SU-DHL-6 (cell line): Measurements from ENCODE around the gene WDR41.

ENCODE experiments used
- H2AFZ ChIP-seq: fragments of 200-600 bp; sonication (generic); 2 replicates; pipeline ENCODE4 v1.6.1; 2014; ENCODE audit warnings: low read depth, mild to moderate bottlenecking, moderate library complexity, mixed read lengths, antibody characterized with exemption, low read length; ENCODE audit not compliant: severe bottlenecking
- H3F3A ChIP-seq: fragments of 200-600 bp; shearing (Covaris generic); 2 replicates; pipeline ENCODE4 v1.6.0; 2016; ENCODE audit warnings: antibody characterized with exemption, mild to moderate bottlenecking; ENCODE audit not compliant: insufficient read depth
- H3K27ac ChIP-seq: fragments of 200-600 bp; sonication (generic); 2 replicates; pipeline ENCODE4 v1.5.1; 2016; ENCODE audit warnings: low read depth, mild to moderate bottlenecking, low read length, moderate library complexity, mixed read lengths
- H3K27me3 ChIP-seq: fragments of 200-600 bp; sonication (generic), shearing (Covaris generic); 2 replicates; pipeline ENCODE4 v1.6.0; 2014; ENCODE audit warnings: mild to moderate bottlenecking, low read length
- H3K36me3 ChIP-seq: fragments of 200-600 bp; sonication (generic); 2 replicates; pipeline ENCODE4 v1.6.1; 2014; ENCODE audit warnings: mild to moderate bottlenecking, low read length, mixed read lengths
- H3K4me2 ChIP-seq: fragments of 300-600, 200-600 bp; shearing (Covaris generic), sonication (generic); 2 replicates; pipeline ENCODE4 v1.6.0; 2014; ENCODE audit warnings: low read length, low read depth, mild to moderate bottlenecking; ENCODE audit not compliant: poor library complexity, severe bottlenecking
- H3K4me3 ChIP-seq: fragments of 200-600 bp; sonication (generic); 2 replicates; pipeline ENCODE4 v1.5.1; 2014; ENCODE audit warnings: antibody characterized with exemption, low read length, mild to moderate bottlenecking, mixed read lengths; ENCODE audit not compliant: insufficient read depth, poor library complexity, severe bottlenecking
- H3K79me2 ChIP-seq: fragments of 200-600 bp; sonication (generic); 2 replicates; pipeline ENCODE4 v1.6.1; 2014; ENCODE audit warnings: mild to moderate bottlenecking, low read length, moderate library complexity; ENCODE audit not compliant: insufficient read depth
- H3K9ac ChIP-seq: fragments of 200-600 bp; sonication (generic); 2 replicates; pipeline ENCODE4 v1.7.0; 2014; ENCODE audit warnings: mild to moderate bottlenecking, low read length
- H3K9me2 ChIP-seq: fragments of 200-600 bp; sonication (generic); replicated peaks from 2 replicates; pipeline ENCODE4 v1.6.1; 2014; ENCODE audit warnings: low read length; ENCODE audit not compliant: insufficient read depth
- H3K9me3 ChIP-seq: fragments of 200-600 bp; sonication (generic); 2 replicates; pipeline ENCODE4 v1.6.1; 2014; ENCODE audit warnings: low read length, mixed read lengths; ENCODE audit not compliant: insufficient read depth
- H4K20me1 ChIP-seq: fragments of 200-600 bp; sonication (generic); 2 replicates; pipeline ENCODE4 v1.6.1; 2014; ENCODE audit warnings: low read depth, mild to moderate bottlenecking, antibody characterized with exemption, low read length, moderate library complexity, mixed read lengths
- EZH2phosphoT487 ChIP-seq: fragments of 200-600 bp; sonication (generic), shearing (Covaris generic); conservative IDR thresholded peaks from 2 replicates; pipeline ENCODE4 v1.6.1; 2018; ENCODE audit warnings: mild to moderate bottlenecking, antibody characterized with exemption, low read length, moderate library complexity, mixed read lengths
- TF ChIP-seq, protein P1 (sequence below): fragments of 200-600 bp; sonication (generic); IDR thresholded peaks from one replicate; pipeline ENCODE4 v1.5.1; 2017; ENCODE audit warnings: antibody characterized with exemption, mild to moderate bottlenecking, low read length, moderate library complexity; ENCODE audit not compliant: insufficient read depth, poor library complexity, severe bottlenecking

WDR41 gene

DNA sequence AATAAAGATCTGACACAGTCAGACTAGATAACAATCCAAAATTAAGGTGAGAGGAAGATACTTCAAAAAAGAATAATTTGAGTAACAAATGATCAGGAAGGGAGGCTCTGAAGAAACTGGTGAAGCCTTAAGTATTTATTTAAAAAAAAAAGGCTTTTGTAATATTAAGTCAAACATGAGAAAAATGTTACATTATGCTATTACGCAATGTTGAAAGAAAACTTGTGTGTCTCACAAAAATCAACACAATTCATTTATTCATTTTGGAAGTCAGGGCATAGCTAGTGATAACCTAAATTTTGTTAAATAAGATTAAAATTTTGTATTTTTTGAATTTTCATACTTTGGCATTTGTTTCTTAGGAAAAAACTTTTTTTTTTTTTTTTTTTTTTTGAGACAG lies 28.2 kb downstream of the WDR41 start:
- no peaks in the 10 kb centered on the region for H3K9me3 ChIP-seq
- H3K27ac ChIP-seq = no peak overlapping the region
- H3K27me3 ChIP-seq = no peaks in the 10 kb centered on the region
- H3K9ac ChIP-seq = no peak overlapping the region
- H4K20me1 ChIP-seq = 0 out of 2 replicates have a peak, but pooled peaks cover 12% of the 10 kb centered on the region
- no peak overlapping the region for H2AFZ ChIP-seq
- H3K4me3 ChIP-seq = no peak overlapping the region
- H3K79me2 ChIP-seq = peaks cover 44% of the 10 kb centered on the region
- peaks cover 23% of the 10 kb centered on the region; the same call in 1 of the 2 replicates for H3K36me3 ChIP-seq
- no peak for TF ChIP-seq EZH2phosphoT487
- TF ChIP-seq, protein P1, sequence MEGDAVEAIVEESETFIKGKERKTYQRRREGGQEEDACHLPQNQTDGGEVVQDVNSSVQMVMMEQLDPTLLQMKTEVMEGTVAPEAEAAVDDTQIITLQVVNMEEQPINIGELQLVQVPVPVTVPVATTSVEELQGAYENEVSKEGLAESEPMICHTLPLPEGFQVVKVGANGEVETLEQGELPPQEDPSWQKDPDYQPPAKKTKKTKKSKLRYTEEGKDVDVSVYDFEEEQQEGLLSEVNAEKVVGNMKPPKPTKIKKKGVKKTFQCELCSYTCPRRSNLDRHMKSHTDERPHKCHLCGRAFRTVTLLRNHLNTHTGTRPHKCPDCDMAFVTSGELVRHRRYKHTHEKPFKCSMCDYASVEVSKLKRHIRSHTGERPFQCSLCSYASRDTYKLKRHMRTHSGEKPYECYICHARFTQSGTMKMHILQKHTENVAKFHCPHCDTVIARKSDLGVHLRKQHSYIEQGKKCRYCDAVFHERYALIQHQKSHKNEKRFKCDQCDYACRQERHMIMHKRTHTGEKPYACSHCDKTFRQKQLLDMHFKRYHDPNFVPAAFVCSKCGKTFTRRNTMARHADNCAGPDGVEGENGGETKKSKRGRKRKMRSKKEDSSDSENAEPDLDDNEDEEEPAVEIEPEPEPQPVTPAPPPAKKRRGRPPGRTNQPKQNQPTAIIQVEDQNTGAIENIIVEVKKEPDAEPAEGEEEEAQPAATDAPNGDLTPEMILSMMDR = no peak
- no peaks in the 10 kb centered on the region; the same call in 1 of the 2 replicates for H3F3A ChIP-seq
- no peak overlapping the region for H3K4me2 ChIP-seq
- H3K9me2 ChIP-seq = no peaks in the 10 kb centered on the region

DNA sequence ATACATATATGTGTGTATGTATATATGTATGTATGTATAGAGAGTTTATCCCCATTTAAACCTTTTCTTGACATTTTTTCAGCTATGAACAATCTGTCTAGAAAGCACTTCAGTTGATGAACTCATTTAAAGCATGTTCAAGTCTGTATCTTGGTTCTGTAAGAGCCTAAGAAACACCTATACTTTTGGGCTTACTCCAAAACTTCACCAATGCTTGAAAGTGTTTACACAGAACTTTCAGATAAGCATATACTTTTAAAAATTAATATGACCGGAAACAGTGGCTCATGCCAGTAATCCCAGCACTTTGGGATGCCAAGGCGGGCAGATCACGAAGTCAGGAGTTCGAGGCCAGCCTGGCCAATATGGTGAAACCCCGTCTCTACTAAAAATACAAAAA lies 30.8 kb downstream of the WDR41 start:
- Histone ChIP-seq H3K9me2 (no peaks in the 10 kb centered on the region), H3K4me2 (no peak overlapping the region), H4K20me1 (0 out of 2 replicates have a peak, but pooled peaks cover 6% of the 10 kb centered on the region), H3F3A (no peaks in the 10 kb centered on the region; the same call in 1 of the 2 replicates), H3K9me3 (no peaks in the 10 kb centered on the region), H3K9ac (no peak overlapping the region), H3K79me2 (peaks cover 21% of the 10 kb centered on the region), H3K27me3 (no peaks in the 10 kb centered on the region), H3K4me3 (no peak overlapping the region), H3K27ac (no peak overlapping the region), H2AFZ (no peak overlapping the region), H3K36me3 (peaks cover 26% of the 10 kb centered on the region; the same call in 1 of the 2 replicates)
- no peak for TF ChIP-seq EZH2phosphoT487
- TF ChIP-seq, protein P1 = no peak

DNA sequence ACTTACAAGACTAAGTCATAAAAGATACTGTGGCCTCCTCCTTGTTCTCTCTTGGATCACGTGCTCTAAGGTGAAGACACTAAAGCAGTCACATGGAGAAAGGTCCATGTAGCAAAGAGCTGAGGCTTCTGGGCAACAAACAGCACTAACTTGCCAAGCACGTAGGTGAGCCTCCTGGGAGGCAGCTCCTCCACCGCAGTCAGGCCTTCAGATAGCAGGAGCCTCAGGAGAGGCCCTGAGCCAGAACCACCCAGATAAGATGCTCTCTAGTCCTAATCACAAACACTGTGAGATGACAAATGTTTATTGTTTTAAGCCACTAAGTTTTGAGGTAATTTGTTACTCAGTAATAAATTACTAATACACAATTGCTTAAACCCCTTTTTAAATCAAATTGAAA lies 38.0 kb downstream of the WDR41 start:
- Histone ChIP-seq H3K9ac (no peak overlapping the region), H3F3A (no peaks in the 10 kb centered on the region), H2AFZ (no peak overlapping the region)

More for the DNA sequence above, 38.0 kb downstream of the WDR41 start:
- Histone ChIP-seq H3K4me3 (no peak overlapping the region), H3K27ac (no peak overlapping the region), H4K20me1 (no peaks in the 10 kb centered on the region), H3K79me2 (no peaks in the 10 kb centered on the region), H3K9me3 (no peaks in the 10 kb centered on the region), H3K36me3 (peaks cover 39% of the 10 kb centered on the region; the same call in 1 of the 2 replicates), H3K9me2 (no peaks in the 10 kb centered on the region), H3K4me2 (no peak overlapping the region), H3K27me3 (no peaks in the 10 kb centered on the region)
- TF ChIP-seq, protein P1 = no peak
- no peak for TF ChIP-seq EZH2phosphoT487
